ENCODE data around the gene RAD1.

Gene RAD1

GRCh38 chr5:34914671-34915138 lies 599 bp downstream of the RAD1 start:
- DNase-seq = no peak

GRCh38 chr5:34913072-34913471 lies 2.2 kb downstream of the RAD1 start:
- DNase-seq = no peak

- DNase-seq = no peak
Measured at GRCh38 chr5:34905564-34905963, 9.7 kb downstream of the RAD1 start.

- DNase-seq = no peak
Measured at GRCh38 chr5:34903260-34903659, 12.0 kb downstream of the RAD1 start.

- DNase-seq = no peak
Measured at GRCh38 chr5:34900652-34901051, 14.7 kb downstream of the RAD1 start.

- no peak for DNase-seq
Measured at GRCh38 chr5:34899066-34899465, 16.2 kb downstream of the RAD1 start.

GRCh38 chr5:34898258-34898895 lies 16.9 kb downstream of the RAD1 start:
- peak; percentile 74 for DNase-seq

- no peak for DNase-seq
Measured at GRCh38 chr5:34897646-34898045, 17.7 kb downstream of the RAD1 start.

GRCh38 chr5:34895641-34896419 lies 19.5 kb downstream of the RAD1 start:
- no peak for DNase-seq

GRCh38 chr5:34894716-34895115 lies 20.6 kb downstream of the RAD1 start:
- no peak for DNase-seq

- DNase-seq = no peak
Measured at GRCh38 chr5:34892414-34892813, 22.9 kb downstream of the RAD1 start.

- no peak for DNase-seq
Measured at GRCh38 chr5:34891981-34892380, 23.3 kb downstream of the RAD1 start.

GRCh38 chr5:34889394-34889793 lies 25.9 kb downstream of the RAD1 start:
- no peak for DNase-seq

- DNase-seq = no peak
Measured at GRCh38 chr5:34886392-34887119, 28.7 kb downstream of the RAD1 start.

GRCh38 chr5:34881246-34881645 lies 34.1 kb downstream of the RAD1 start:
- no peak for DNase-seq

GRCh38 chr5:34876275-34876674 lies 39.0 kb downstream of the RAD1 start:
- DNase-seq = no peak

GRCh38 chr5:34870382-34870781 lies 44.9 kb downstream of the RAD1 start:
- no peak for DNase-seq

- no peak for DNase-seq
Measured at GRCh38 chr5:34869256-34869655, 46.0 kb downstream of the RAD1 start.

- no peak for DNase-seq
Measured at GRCh38 chr5:34868791-34869190, 46.5 kb downstream of the RAD1 start.

GRCh38 chr5:34867660-34868059 lies 47.6 kb downstream of the RAD1 start:
- DNase-seq = no peak

GRCh38 chr5:34866989-34867471 lies 48.3 kb downstream of the RAD1 start:
- no peak for DNase-seq

- DNase-seq = no peak
Measured at GRCh38 chr5:34865091-34865490, 50.2 kb downstream of the RAD1 start.

GRCh38 chr5:34863946-34864345 lies 51.4 kb downstream of the RAD1 start:
- no peak for DNase-seq

- DNase-seq = no peak
Measured at GRCh38 chr5:34859253-34859652, 56.1 kb downstream of the RAD1 start.
